ENCODE measurements around the gene ZNF611.
"Not testable (repeated sequence)": the region's sequence is repeated elsewhere in the genome, so short reads cannot be mapped to it uniquely, and the experiment has no call there.

The ZNF611 gene

GRCh38 chr19:52675239-52675638, 59.6 kb downstream of the ZNF611 start:
- FAIRE-seq: not testable (repeated sequence)

GRCh38 chr19:52673014-52673413, 61.8 kb downstream of the ZNF611 start:
- FAIRE-seq: no peak

- no peak for FAIRE-seq
These were observed 64.8 kb downstream of the ZNF611 start for GRCh38 chr19:52670046-52670445.

GRCh38 chr19:52669586-52669985, 65.3 kb downstream of the ZNF611 start:
- no peak for FAIRE-seq

GRCh38 chr19:52667972-52668371, 66.9 kb downstream of the ZNF611 start:
- FAIRE-seq: no peak

GRCh38 chr19:52666506-52666905, 68.3 kb downstream of the ZNF611 start:
- FAIRE-seq: no peak

GRCh38 chr19:52665529-52665928, 69.3 kb downstream of the ZNF611 start:
- FAIRE-seq: no peak

GRCh38 chr19:52665027-52665426, 69.8 kb downstream of the ZNF611 start:
- no peak for FAIRE-seq

- no peak for FAIRE-seq
These were observed 70.4 kb downstream of the ZNF611 start for GRCh38 chr19:52664461-52664860.

GRCh38 chr19:52662631-52663030, 72.2 kb downstream of the ZNF611 start:
- no peak for FAIRE-seq

- no peak for FAIRE-seq
These were observed 73.9 kb downstream of the ZNF611 start for GRCh38 chr19:52660981-52661380.

GRCh38 chr19:52659013-52659412, 75.8 kb downstream of the ZNF611 start:
- FAIRE-seq: no peak

- FAIRE-seq: no peak
These were observed 76.2 kb downstream of the ZNF611 start for GRCh38 chr19:52658595-52658994.

- no peak for FAIRE-seq
These were observed 81.7 kb downstream of the ZNF611 start for GRCh38 chr19:52653161-52653560.
